HG03378 (cell line): Measurements from ENCODE around the gene PLCB4.

Experiments
- ATAC-seq: cut with Tn5 transposase; IDR thresholded peaks from one replicate; pipeline ENCODE4 v1.9.1; 2021; ENCODE audit warnings: mild to moderate bottlenecking, moderate library complexity; ENCODE audit not compliant: unreplicated experiment

The PLCB4 gene

GRCh38 chr20:9166153-9166780, 97.4 kb downstream of the PLCB4 start:
- no peak for ATAC-seq

GRCh38 chr20:9169409-9169808, 100.5 kb downstream of the PLCB4 start:
- no peak for ATAC-seq

- ATAC-seq = no peak
Observed at GRCh38 chr20:9172851-9173250, 104.0 kb downstream of the PLCB4 start.

GRCh38 chr20:9177278-9177677, 108.4 kb downstream of the PLCB4 start:
- no peak for ATAC-seq

- no peak for ATAC-seq
Observed at GRCh38 chr20:9179193-9179802, 110.4 kb downstream of the PLCB4 start.

- no peak for ATAC-seq
Observed at GRCh38 chr20:9179867-9180266, 111.0 kb downstream of the PLCB4 start.

- no peak for ATAC-seq
Observed at GRCh38 chr20:9180481-9181257, 111.8 kb downstream of the PLCB4 start.

GRCh38 chr20:9185511-9185910, 116.6 kb downstream of the PLCB4 start:
- no peak for ATAC-seq

GRCh38 chr20:9186396-9186795, 117.5 kb downstream of the PLCB4 start:
- no peak for ATAC-seq

- no peak for ATAC-seq
Observed at GRCh38 chr20:9195031-9195430, 126.1 kb downstream of the PLCB4 start.

- ATAC-seq = no peak
Observed at GRCh38 chr20:9196110-9196509, 127.2 kb downstream of the PLCB4 start.

GRCh38 chr20:9198460-9198859, 129.6 kb downstream of the PLCB4 start:
- ATAC-seq = no peak

GRCh38 chr20:9200196-9200595, 131.3 kb downstream of the PLCB4 start:
- no peak for ATAC-seq

- ATAC-seq = no peak
Observed at GRCh38 chr20:9200620-9201019, 131.7 kb downstream of the PLCB4 start.

GRCh38 chr20:9202420-9203080, 133.7 kb downstream of the PLCB4 start:
- no peak for ATAC-seq

GRCh38 chr20:9203081-9203447, 134.2 kb downstream of the PLCB4 start:
- ATAC-seq = no peak

- ATAC-seq = no peak
Observed at GRCh38 chr20:9204979-9205378, 136.1 kb downstream of the PLCB4 start.

GRCh38 chr20:9206486-9206885, 137.6 kb downstream of the PLCB4 start:
- no peak for ATAC-seq

GRCh38 chr20:9207253-9207652, 138.4 kb downstream of the PLCB4 start:
- ATAC-seq = no peak

- no peak for ATAC-seq
Observed at GRCh38 chr20:9210356-9210755, 141.5 kb downstream of the PLCB4 start.

- ATAC-seq = no peak
Observed at GRCh38 chr20:9211016-9211760, 142.3 kb downstream of the PLCB4 start.
